Gastroesophageal sphincter (tissue), 4 donors: ENCODE results near the gene KCNJ2. TPM values are rescaled to one million over a fixed set of nuclear protein-coding genes. Genes with fewer than 3 reads are reported as not detected.

Source experiments
- ATAC-seq: fragments of 150-250 bp; one replicate; pipeline ENCODE4 v1.9.1; 2016; ENCODE audit warnings: mild to moderate bottlenecking, moderate library complexity
- H3K27ac ChIP-seq, 4 donors: fragments of 200-600 bp; sonication (generic) in 3 of 4; 1 replicate in 3 of 4; 2 replicates in 1 of 4; pipeline ENCODE4 v1.5.1; 2016 to 2019
- H3K27me3 ChIP-seq: fragments of 200-600 bp; sonication (generic); one replicate; pipeline ENCODE4 v1.5.1; 2019
- H3K36me3 ChIP-seq, 2 donors: fragments of 200-600 bp; sonication (generic); one replicate each; pipeline ENCODE4 v1.5.1; 2019; ENCODE audit warnings: control low read depth in 1 of 2
- H3K4me1 ChIP-seq, 3 donors: fragments of 200-600 bp; sonication (generic); 1 replicate in 2 of 3; 2 replicates in 1 of 3; pipeline ENCODE4 v1.5.1; 2016 to 2019; ENCODE audit warnings: control low read depth in 2 of 3
- H3K4me3 ChIP-seq, 2 donors: fragments of 200-600 bp; sonication (generic); one replicate each; pipeline ENCODE4 v1.5.1; 2019; ENCODE audit warnings: mild to moderate bottlenecking in 1 of 2, moderate library complexity in 1 of 2
- H3K9me3 ChIP-seq, 3 donors: fragments of 200-600 bp; sonication (generic); one replicate each; pipeline ENCODE4 v1.5.1; 2017 to 2019; ENCODE audit warnings: control low read depth in 2 of 3
- EP300 ChIP-seq: sonication (generic); formaldehyde crosslinking; IDR thresholded peaks from one replicate; pipeline ENCODE4 v1.6.1; 2017; ENCODE audit warnings: antibody characterized with exemption, mild to moderate bottlenecking
- POLR2A ChIP-seq, 2 donors: fragments of 450-650 bp; IDR thresholded peaks; one replicate each; pipeline ENCODE4 v1.6.1; 2017; ENCODE audit warnings: antibody characterized with exemption in 2 of 2, mild to moderate bottlenecking in 2 of 2, moderate library complexity in 1 of 2
- POLR2AphosphoS5 ChIP-seq: sonication (generic); formaldehyde crosslinking; IDR thresholded peaks from one replicate; pipeline ENCODE4 v1.6.1; 2017; ENCODE audit warnings: antibody characterized with exemption
- WGBS, 2 donors: methylation state at CpG; one replicate each; pipeline ENCODE4 v1.1.5; 2018; ENCODE audit warnings: low coverage in 1 of 2; 5-methylcytosine and 5-hydroxymethylcytosine counted together
- total RNA-seq, 4 donors: library from RNA; depleted of rRNA; stranded (reverse); fragments of >200 nt; gene quantifications; one replicate each; pipeline ENCODE4 v1.1.0, GENCODE V29; 2016
- TF ChIP-seq, protein P1 (sequence below), 4 experiments: fragments of 200-600 bp in 2 of 4; fragments of 450-650 bp in 2 of 4; sonication (generic) in 1 of 4; IDR thresholded peaks; one replicate each; pipeline ENCODE4 v1.5.1; 2017 to 2019; ENCODE audit warnings: antibody characterized with exemption in 4 of 4, mild to moderate bottlenecking in 2 of 4, moderate library complexity in 2 of 4

KCNJ2 gene
- total RNA-seq, 4 donors from 2014 or later: 2.8 to 11.3 (median 4.9) TPM

DNA sequence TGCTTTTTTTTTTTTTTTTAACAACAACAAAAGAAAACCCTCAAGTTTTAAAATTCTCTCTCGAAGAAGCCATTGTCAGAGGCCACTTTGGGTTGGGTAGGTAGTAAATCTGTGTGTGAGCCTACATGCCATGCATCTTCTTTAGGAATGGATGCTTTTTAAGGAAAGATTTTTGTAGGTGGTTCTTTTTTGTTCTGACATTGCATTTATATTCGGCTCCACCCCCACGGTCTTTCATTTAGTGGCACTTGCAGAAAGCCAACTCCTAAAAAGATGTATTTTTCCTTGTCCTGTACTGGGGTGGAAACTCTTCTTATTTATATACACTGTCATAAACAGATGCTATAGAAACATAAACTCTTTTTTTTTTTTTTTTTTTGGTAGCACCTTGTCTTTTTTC is 35.1 kb downstream of the KCNJ2 start:
- H3K4me3 ChIP-seq: no peak overlapping the region
- no peaks in the 10 kb centered on the region for H3K36me3 ChIP-seq
- TF ChIP-seq POLR2AphosphoS5 (no peak), POLR2A (IDR thresholded peaks at IDR 0.05) (no peak), EP300 (no peak)
- TF ChIP-seq, protein P1, sequence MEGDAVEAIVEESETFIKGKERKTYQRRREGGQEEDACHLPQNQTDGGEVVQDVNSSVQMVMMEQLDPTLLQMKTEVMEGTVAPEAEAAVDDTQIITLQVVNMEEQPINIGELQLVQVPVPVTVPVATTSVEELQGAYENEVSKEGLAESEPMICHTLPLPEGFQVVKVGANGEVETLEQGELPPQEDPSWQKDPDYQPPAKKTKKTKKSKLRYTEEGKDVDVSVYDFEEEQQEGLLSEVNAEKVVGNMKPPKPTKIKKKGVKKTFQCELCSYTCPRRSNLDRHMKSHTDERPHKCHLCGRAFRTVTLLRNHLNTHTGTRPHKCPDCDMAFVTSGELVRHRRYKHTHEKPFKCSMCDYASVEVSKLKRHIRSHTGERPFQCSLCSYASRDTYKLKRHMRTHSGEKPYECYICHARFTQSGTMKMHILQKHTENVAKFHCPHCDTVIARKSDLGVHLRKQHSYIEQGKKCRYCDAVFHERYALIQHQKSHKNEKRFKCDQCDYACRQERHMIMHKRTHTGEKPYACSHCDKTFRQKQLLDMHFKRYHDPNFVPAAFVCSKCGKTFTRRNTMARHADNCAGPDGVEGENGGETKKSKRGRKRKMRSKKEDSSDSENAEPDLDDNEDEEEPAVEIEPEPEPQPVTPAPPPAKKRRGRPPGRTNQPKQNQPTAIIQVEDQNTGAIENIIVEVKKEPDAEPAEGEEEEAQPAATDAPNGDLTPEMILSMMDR (IDR thresholded peaks at IDR 0.05): no peak
- H3K9me3 ChIP-seq: no peaks in the 10 kb centered on the region
- no peaks in the 10 kb centered on the region for H3K27me3 ChIP-seq
- H3K27ac ChIP-seq: no peak overlapping the region
- WGBS, 2 donors: 81 to 94% methylated on average over 3 of the region's 3 CpGs
- H3K4me1 ChIP-seq: no peaks in the 10 kb centered on the region
- ATAC-seq: no peak

DNA sequence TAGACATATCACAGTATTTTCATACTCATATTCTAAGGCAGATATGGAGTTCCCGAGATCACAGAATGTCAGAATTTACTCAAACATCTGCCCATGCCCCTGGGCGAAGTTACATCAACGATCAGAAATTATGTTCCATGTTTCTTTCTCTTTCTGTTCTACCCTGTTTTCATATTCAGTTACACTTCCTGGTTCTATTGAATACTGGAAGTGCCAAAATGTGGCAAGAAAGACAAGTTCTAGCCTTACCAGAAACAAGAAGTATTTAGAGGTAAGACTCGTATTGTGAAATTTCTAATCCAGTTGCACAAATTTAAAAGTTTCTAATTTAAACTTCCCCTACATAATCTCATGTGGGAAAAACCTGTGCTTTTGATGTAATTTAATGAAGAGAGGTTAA is 36.1 kb downstream of the KCNJ2 start:
- WGBS, 2 donors: 82 to 95% methylated on average over 4 of the region's 4 CpGs
- H3K4me1 ChIP-seq: no peaks in the 10 kb centered on the region
- no peak overlapping the region for H3K27ac ChIP-seq
- no peaks in the 10 kb centered on the region for H3K27me3 ChIP-seq
- no peak for TF ChIP-seq EP300
- TF ChIP-seq, protein P1 (IDR thresholded peaks at IDR 0.05): no peak
- no peak for TF ChIP-seq POLR2A (IDR thresholded peaks at IDR 0.05)
- TF ChIP-seq POLR2AphosphoS5: no peak
- no peaks in the 10 kb centered on the region for H3K9me3 ChIP-seq
- ATAC-seq: no peak
- H3K36me3 ChIP-seq: no peaks in the 10 kb centered on the region
- H3K4me3 ChIP-seq: no peak overlapping the region

DNA sequence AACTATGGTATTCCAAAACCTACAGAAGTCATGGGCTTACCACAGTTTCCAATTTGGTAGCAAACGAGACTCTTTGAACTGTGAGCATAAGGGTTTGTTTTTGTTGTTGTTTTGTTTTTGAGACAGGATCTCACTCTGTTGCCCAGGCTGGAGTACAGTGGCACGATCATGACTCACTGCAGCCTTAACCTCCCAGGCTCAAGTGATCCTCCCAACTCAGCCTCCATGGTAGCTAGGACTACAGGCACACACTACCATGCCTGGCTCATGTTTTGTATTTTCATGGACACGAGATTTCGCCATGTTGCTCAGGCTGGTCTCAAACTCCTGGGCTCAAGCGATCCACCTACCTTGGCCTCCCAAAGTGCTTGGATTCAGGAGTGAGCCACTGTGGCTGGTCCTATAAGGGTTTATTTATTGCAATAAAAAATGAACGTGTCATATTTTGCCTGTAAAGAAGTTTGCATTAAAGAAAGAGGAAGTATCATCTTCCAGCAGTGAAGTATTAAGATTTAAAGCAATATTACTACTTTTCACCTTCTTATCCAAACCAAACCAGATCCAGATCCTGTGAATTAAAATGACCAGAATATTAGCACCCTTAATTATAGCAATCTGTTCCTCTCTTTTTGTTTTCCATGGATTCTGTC is 37.2 kb downstream of the KCNJ2 start:
- Histone ChIP-seq H3K4me3 (no peak overlapping the region), H3K27me3 (no peaks in the 10 kb centered on the region), H3K27ac (no peak overlapping the region), H3K4me1 (no peaks in the 10 kb centered on the region), H3K36me3 (no peaks in the 10 kb centered on the region), H3K9me3 (no peaks in the 10 kb centered on the region)
- TF ChIP-seq, protein P1 (IDR thresholded peaks at IDR 0.05): no peak
- no peak for TF ChIP-seq POLR2AphosphoS5
- no peak for TF ChIP-seq POLR2A (IDR thresholded peaks at IDR 0.05)
- no peak for TF ChIP-seq EP300
- 66 to 73% methylated on average over 5 to 6 of the region's 6 CpGs for WGBS, 2 donors
- ATAC-seq: no peak

DNA sequence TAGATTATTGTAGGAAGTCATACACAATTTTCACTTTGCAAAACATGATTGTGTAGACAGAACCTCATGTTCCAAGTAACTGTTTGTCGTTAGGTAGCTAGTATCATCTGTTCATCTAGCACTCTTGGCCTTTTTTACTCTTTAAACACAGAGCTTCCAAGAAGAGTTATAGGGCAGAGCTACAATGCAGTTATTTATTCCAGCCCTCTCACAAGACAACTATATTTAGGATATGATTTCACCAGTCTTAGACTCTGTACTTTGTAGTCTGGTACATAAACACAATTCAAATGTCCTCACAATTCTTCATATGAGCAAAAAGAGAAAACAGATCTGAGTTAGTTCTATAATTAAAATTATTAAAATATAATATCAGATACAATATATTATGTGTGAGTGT is 37.9 kb downstream of the KCNJ2 start:
- ATAC-seq: no peak
- no peak for TF ChIP-seq EP300
- no peak for TF ChIP-seq POLR2A (IDR thresholded peaks at IDR 0.05)
- TF ChIP-seq, protein P1 (IDR thresholded peaks at IDR 0.05): no peak
- no peak for TF ChIP-seq POLR2AphosphoS5
- Histone ChIP-seq H3K27me3 (no peaks in the 10 kb centered on the region), H3K4me3 (no peak overlapping the region), H3K27ac (no peak overlapping the region), H3K36me3 (no peaks in the 10 kb centered on the region), H3K9me3 (no peaks in the 10 kb centered on the region), H3K4me1 (no peaks in the 10 kb centered on the region)
- 40 to 64% methylated on average over 1 of the region's 1 CpG for WGBS, 2 donors

DNA sequence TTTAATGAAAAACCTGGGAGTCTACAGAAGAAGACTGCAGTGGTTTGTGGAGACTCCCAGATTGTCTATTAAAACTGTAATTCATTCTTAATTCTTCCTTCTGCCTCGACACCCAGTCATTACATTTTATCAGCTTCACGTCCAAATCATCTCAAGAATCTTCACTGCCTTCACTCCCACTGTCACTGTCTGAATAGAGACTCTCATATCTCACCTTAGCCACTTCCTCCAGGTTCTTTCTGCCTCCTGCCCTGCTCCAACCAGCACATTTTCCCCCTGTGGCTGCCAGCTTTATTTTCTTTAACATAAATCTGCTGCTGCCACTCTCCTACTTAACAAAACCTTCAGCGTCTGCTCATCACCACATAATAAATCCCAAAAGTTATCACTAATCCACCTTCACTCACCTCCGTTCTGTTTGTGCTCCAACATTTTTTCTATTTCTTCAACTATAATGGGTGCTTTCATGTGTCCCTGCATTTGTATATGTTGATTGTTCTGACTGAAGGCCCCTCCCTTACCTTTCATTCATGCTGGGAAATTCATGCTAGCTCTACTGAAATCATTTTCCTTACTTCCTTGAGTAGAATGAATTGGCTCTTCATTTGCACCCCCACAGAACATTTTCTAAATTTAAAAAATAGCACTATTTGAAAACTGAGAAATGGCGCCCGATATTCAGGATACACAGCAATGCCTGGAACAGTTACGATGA is 38.9 kb downstream of the KCNJ2 start:
- Histone ChIP-seq H3K27me3 (no peaks in the 10 kb centered on the region), H3K36me3 (no peaks in the 10 kb centered on the region), H3K4me3 (no peak overlapping the region), H3K27ac (no peak overlapping the region), H3K4me1 (no peaks in the 10 kb centered on the region), H3K9me3 (no peaks in the 10 kb centered on the region)
- TF ChIP-seq EP300: no peak
- TF ChIP-seq POLR2AphosphoS5: no peak
- no peak for ATAC-seq
- WGBS, 2 donors: 77 to 88% methylated on average over 7 of the region's 7 CpGs
